OCI-LY3 (cell line): Measurements from ENCODE around the gene ACBD3.
"Not testable (repeated sequence)": the region's sequence is repeated elsewhere in the genome, so short reads cannot be mapped to it uniquely, and the experiment has no call there.

Source experiments
- H2AFZ ChIP-seq: fragments of 200-600, 300-600 bp; shearing (Covaris generic); 2 replicates; pipeline ENCODE4 v1.6.0; 2014; ENCODE audit warnings: antibody characterized with exemption, low read depth, low read length
- H3K27ac ChIP-seq: fragments of 200-600, 300-600 bp; sonication (generic); 2 replicates; pipeline ENCODE4 v1.5.1; 2014; ENCODE audit warnings: mild to moderate bottlenecking, low read length, moderate library complexity, mixed read lengths
- H3K27me3 ChIP-seq: fragments of 200-600, 300-600 bp; sonication (generic); 2 replicates; pipeline ENCODE4 v1.6.1; 2014; ENCODE audit warnings: low read depth, low read length, mixed read lengths
- H3K36me3 ChIP-seq: fragments of 200-600, 300-600 bp; sonication (generic); replicated peaks from 2 replicates; pipeline ENCODE3; 2014; ENCODE audit warnings: low read depth, low read length, mixed read lengths
- H3K4me1 ChIP-seq: fragments of 300-600, 200-600 bp; sonication (generic); 2 replicates; pipeline ENCODE4 v1.6.1; 2014; ENCODE audit warnings: low read length, mixed read lengths
- H3K4me2 ChIP-seq: fragments of 200-600, 300-600 bp; sonication (generic); 2 replicates; pipeline ENCODE4 v1.6.1; 2014; ENCODE audit warnings: low read length, mixed read lengths
- H3K4me3 ChIP-seq: fragments of 300-600, 200-600 bp; sonication (generic); 2 replicates; pipeline ENCODE4 v1.5.1; 2014; ENCODE audit warnings: antibody characterized with exemption, mild to moderate bottlenecking, low read length, moderate library complexity
- H3K79me2 ChIP-seq: fragments of 300-600, 200-600 bp; shearing (Covaris generic); 2 replicates; pipeline ENCODE4 v1.6.1; 2014; ENCODE audit warnings: mild to moderate bottlenecking, low read length, mixed read lengths
- H3K9ac ChIP-seq: fragments of 300-600, 200-600 bp; shearing (Covaris generic); 2 replicates; pipeline ENCODE4 v1.6.0; 2014; ENCODE audit warnings: mild to moderate bottlenecking, low read length, moderate library complexity
- H3K9me3 ChIP-seq: fragments of 200-600, 300-600 bp; shearing (Covaris generic); 2 replicates; pipeline ENCODE4 v1.6.1; 2014; ENCODE audit warnings: low read length, mixed read lengths; ENCODE audit not compliant: insufficient read depth
- H4K20me1 ChIP-seq: fragments of 200-600, 300-600 bp; sonication (generic); 2 replicates; pipeline ENCODE4 v1.6.1; 2016; ENCODE audit warnings: low read length, mixed read lengths; ENCODE audit not compliant: insufficient read depth
- EZH2phosphoT487 ChIP-seq: fragments of 200-600 bp; shearing (Covaris generic); IDR thresholded peaks from 2 replicates; pipeline ENCODE4 v1.6.1; 2018; ENCODE audit warnings: antibody characterized with exemption, mixed run types, low read depth
- TF ChIP-seq, protein P1 (sequence below): fragments of 200-600, 300-600 bp; sonication (generic); IDR thresholded peaks from 2 replicates; pipeline ENCODE4 v1.5.1; 2014; ENCODE audit warnings: antibody characterized with exemption, low read length, low read depth

The ACBD3 gene

DNA sequence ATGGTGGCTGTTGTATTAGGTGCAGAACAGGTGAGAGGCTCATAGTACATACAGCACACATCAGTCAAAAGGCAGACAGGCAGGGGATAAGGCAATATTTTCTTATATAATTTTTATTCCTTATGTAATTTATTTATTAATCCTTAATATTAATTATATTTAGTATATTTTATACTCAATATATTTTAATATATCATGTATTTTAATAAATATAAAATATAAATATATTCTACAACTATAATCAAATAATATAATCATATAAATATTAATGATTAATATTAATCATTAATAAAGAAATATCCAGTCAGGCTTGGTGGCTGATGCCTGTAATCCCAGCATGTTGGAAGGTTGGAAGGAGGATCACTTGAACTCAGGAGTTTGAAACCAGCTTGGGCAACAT is 17.7 kb upstream of the ACBD3 start:
- no peak overlapping the region for H2AFZ ChIP-seq
- no peaks in the 10 kb centered on the region for H3K9me3 ChIP-seq
- no peak overlapping the region for H3K27ac ChIP-seq
- no peaks in the 10 kb centered on the region for H3K36me3 ChIP-seq
- no peak overlapping the region for H3K4me2 ChIP-seq
- peaks cover 8% of the 10 kb centered on the region; the same call in 1 of the 2 replicates for H3K4me1 ChIP-seq
- H3K79me2 ChIP-seq: no peaks in the 10 kb centered on the region
- H3K27me3 ChIP-seq: 0 out of 2 replicates have a peak, but pooled peaks cover 4% of the 10 kb centered on the region
- no peak overlapping the region for H3K4me3 ChIP-seq
- TF ChIP-seq, protein P1, sequence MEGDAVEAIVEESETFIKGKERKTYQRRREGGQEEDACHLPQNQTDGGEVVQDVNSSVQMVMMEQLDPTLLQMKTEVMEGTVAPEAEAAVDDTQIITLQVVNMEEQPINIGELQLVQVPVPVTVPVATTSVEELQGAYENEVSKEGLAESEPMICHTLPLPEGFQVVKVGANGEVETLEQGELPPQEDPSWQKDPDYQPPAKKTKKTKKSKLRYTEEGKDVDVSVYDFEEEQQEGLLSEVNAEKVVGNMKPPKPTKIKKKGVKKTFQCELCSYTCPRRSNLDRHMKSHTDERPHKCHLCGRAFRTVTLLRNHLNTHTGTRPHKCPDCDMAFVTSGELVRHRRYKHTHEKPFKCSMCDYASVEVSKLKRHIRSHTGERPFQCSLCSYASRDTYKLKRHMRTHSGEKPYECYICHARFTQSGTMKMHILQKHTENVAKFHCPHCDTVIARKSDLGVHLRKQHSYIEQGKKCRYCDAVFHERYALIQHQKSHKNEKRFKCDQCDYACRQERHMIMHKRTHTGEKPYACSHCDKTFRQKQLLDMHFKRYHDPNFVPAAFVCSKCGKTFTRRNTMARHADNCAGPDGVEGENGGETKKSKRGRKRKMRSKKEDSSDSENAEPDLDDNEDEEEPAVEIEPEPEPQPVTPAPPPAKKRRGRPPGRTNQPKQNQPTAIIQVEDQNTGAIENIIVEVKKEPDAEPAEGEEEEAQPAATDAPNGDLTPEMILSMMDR: no peak
- TF ChIP-seq EZH2phosphoT487: no peak
- H3K9ac ChIP-seq: no peak overlapping the region
- no peaks in the 10 kb centered on the region for H4K20me1 ChIP-seq

DNA sequence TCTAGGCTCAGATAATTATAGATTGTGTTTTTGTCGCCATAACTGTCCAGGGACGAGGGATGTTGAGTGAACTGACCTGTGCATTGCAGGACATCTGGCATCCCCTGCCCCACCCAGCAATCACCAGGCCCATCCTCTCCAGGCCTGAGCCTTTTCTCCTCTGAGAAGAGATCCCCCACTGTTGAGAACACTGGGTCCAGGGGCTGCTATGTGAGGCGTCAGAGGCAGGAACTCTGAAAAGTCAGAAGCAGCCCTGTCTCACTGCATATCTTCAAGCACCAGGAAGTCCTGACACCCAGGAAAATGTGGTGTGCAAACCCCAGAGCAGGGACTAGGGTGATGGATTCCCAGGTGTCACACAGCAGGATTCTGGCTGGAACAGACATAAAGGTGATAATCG is 17.1 kb upstream of the ACBD3 start:
- Histone ChIP-seq H3K27ac (no peak overlapping the region), H3K9me3 (no peaks in the 10 kb centered on the region), H3K4me3 (no peak overlapping the region), H4K20me1 (no peaks in the 10 kb centered on the region), H3K4me2 (no peak overlapping the region), H2AFZ (0 out of 2 replicates have a peak overlapping the region, but pooled peaks have one; percentile 17), H3K4me1 (peaks cover 8% of the 10 kb centered on the region; the same call in 1 of the 2 replicates), H3K9ac (no peak overlapping the region), H3K36me3 (no peaks in the 10 kb centered on the region), H3K79me2 (no peaks in the 10 kb centered on the region), H3K27me3 (0 out of 2 replicates have a peak, but pooled peaks cover 4% of the 10 kb centered on the region)
- TF ChIP-seq, protein P1: no peak
- TF ChIP-seq EZH2phosphoT487: no peak

DNA sequence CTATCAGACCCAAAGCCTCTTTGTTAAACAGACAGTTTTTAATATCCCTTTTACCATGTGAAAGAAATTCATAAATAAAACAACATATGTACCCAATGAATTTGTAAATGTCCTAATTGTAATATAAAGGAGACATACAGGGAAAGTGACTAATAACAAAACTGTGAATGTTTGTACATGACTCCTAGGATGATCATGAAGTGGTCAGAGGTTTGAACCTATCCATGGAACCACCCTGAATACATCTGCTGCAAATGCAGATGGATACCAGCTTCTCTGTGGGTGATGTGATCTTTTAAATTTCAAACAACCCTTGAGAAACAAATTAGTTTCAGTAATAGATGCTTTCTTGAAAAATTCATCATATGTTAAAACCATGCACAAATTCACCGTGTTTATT is 16.7 kb upstream of the ACBD3 start:
- no peak overlapping the region for H3K4me2 ChIP-seq
- 0 out of 2 replicates have a peak, but pooled peaks cover 4% of the 10 kb centered on the region for H3K27me3 ChIP-seq
- H3K9me3 ChIP-seq: no peaks in the 10 kb centered on the region
- no peaks in the 10 kb centered on the region for H3K36me3 ChIP-seq
- H3K79me2 ChIP-seq: no peaks in the 10 kb centered on the region
- peaks cover 8% of the 10 kb centered on the region; the same call in 1 of the 2 replicates for H3K4me1 ChIP-seq
- no peak overlapping the region for H3K9ac ChIP-seq
- H4K20me1 ChIP-seq: no peaks in the 10 kb centered on the region
- TF ChIP-seq EZH2phosphoT487: no peak
- TF ChIP-seq, protein P1: no peak
- H3K27ac ChIP-seq: no peak overlapping the region
- 0 out of 2 replicates have a peak overlapping the region, but pooled peaks have one; percentile 17 for H2AFZ ChIP-seq
- H3K4me3 ChIP-seq: no peak overlapping the region

DNA sequence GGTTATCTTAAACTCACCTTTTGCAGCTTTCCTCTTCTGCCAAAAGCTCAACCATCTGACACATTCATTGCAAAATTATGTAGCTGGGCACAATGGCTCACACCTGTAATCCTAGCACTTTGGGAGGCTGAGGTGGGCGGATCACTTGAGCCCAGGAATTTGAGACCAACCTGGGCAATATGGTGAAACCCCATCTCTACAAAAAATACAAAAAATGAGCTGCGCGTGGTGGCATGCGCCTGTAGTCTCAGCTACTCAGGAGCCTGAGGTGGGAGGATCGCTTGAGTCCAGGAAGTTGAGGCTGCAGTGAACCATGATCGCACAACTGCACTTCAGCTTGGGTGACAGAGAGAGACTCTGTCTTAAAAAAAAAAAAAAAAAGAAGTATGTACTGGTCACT is 16.1 kb upstream of the ACBD3 start:
- H3K36me3 ChIP-seq, H3K27me3 ChIP-seq, H3K4me2 ChIP-seq, H3K79me2 ChIP-seq, H3K4me3 ChIP-seq, H4K20me1 ChIP-seq, H2AFZ ChIP-seq, H3K9ac ChIP-seq, H3K4me1 ChIP-seq, H3K27ac ChIP-seq, H3K9me3 ChIP-seq: not testable (repeated sequence)
